SH-SY5Y (cell line): Measurements from ENCODE around the gene YBX2.

Source experiments
- GATA2 ChIP-seq: IDR thresholded peaks from 2 replicates; pipeline ENCODE4 v1.6.1; 2011; ENCODE audit warnings: mild to moderate bottlenecking, low read depth, low read length
- GATA3 ChIP-seq: IDR thresholded peaks from 2 replicates; pipeline ENCODE4 v1.6.1; 2011; ENCODE audit warnings: low read depth, mild to moderate bottlenecking, low read length, moderate library complexity

Gene YBX2

GRCh38 chr17:7293816-7294613, 424 bp downstream of the YBX2 start:
- TF ChIP-seq GATA2 (no peak), GATA3 (no peak)

GRCh38 chr17:7293159-7293558, 1.3 kb downstream of the YBX2 start:
- TF ChIP-seq GATA2 (no peak), GATA3 (no peak)

GRCh38 chr17:7292729-7293128, 1.7 kb downstream of the YBX2 start:
- TF ChIP-seq GATA3, result no peak
- no peak for TF ChIP-seq GATA2

GRCh38 chr17:7292194-7292593, 2.2 kb downstream of the YBX2 start:
- TF ChIP-seq GATA2, result no peak
- TF ChIP-seq GATA3, result no peak

GRCh38 chr17:7290685-7291084, 3.8 kb downstream of the YBX2 start:
- no peak for TF ChIP-seq GATA3
- no peak for TF ChIP-seq GATA2

GRCh38 chr17:7290166-7290565, 4.3 kb downstream of the YBX2 start:
- no peak for TF ChIP-seq GATA3
- TF ChIP-seq GATA2, result no peak

- TF ChIP-seq GATA2, result no peak
- no peak for TF ChIP-seq GATA3
Measured at GRCh38 chr17:7289256-7290032, 5.0 kb downstream of the YBX2 start.

- no peak for TF ChIP-seq GATA2
- no peak for TF ChIP-seq GATA3
Measured at GRCh38 chr17:7285679-7286078, 8.8 kb downstream of the YBX2 start.

- TF ChIP-seq GATA2, result no peak
- no peak for TF ChIP-seq GATA3
Measured at GRCh38 chr17:7284911-7285310, 9.5 kb downstream of the YBX2 start.

GRCh38 chr17:7283471-7284216, 10.8 kb downstream of the YBX2 start:
- TF ChIP-seq GATA2, result no peak
- no peak for TF ChIP-seq GATA3

GRCh38 chr17:7282752-7283321, 11.6 kb downstream of the YBX2 start:
- no peak for TF ChIP-seq GATA3
- TF ChIP-seq GATA2, result no peak

GRCh38 chr17:7281953-7282751, 12.3 kb downstream of the YBX2 start:
- TF ChIP-seq GATA2 (no peak), GATA3 (no peak)
